ENCODE data around the gene AQP7. TPM values are rescaled to one million over a fixed set of nuclear protein-coding genes. Genes with fewer than 3 reads are reported as not detected.

The AQP7 gene
- total and polyA plus RNA-seq, 9 of the 15 experiments (the other 6 are each of a cell fraction or from before 2014, with no cell fraction given) = 0.04 to 0.53 (median 0.07) TPM; not detected in 4

DNA sequence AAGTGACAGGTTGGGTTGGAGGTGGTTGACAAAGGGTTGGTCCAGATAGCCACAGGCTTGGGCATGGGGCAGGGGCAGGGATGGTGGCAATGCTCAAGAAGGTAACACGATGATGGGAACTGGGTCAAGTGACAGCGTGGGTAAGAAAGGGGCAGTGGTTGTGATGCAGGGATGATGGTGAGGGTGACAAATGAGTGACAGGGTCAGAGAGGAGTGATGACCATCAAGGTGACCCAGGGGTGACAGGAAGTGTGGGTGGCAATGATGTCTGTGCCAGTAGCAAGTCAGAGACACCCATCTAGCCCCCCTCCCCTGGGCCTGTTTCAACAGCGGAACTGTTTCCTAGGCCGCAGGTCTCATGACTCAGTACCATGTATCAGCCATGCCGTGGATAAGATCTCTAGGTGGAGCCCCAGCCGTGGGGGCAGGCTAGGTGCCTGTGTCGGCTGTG is 24.5 kb upstream of the AQP7 start (continued):
- TF ChIP-seq, protein P1, sequence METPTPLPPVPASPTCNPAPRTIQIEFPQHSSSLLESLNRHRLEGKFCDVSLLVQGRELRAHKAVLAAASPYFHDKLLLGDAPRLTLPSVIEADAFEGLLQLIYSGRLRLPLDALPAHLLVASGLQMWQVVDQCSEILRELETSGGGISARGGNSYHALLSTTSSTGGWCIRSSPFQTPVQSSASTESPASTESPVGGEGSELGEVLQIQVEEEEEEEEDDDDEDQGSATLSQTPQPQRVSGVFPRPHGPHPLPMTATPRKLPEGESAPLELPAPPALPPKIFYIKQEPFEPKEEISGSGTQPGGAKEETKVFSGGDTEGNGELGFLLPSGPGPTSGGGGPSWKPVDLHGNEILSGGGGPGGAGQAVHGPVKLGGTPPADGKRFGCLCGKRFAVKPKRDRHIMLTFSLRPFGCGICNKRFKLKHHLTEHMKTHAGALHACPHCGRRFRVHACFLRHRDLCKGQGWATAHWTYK (CRISPR knock-in tag; IDR thresholded peaks at IDR 0.05) = no peak
- TF ChIP-seq IRF1 (CRISPR knock-in tag; IDR thresholded peaks at IDR 0.05; ENCODE audit: borderline replicate concordance) = no peak
- TF ChIP-seq ZNF133 (CRISPR knock-in tag; IDR thresholded peaks at IDR 0.05) = no peak
- no peak for TF ChIP-seq RNF2 (IDR thresholded peaks at IDR 0.05)
- TF ChIP-seq NR2C1 (IDR thresholded peaks at IDR 0.05) = no peak
- peak; percentile 35; the same call in 1 of the 2 replicates for TF ChIP-seq NR2C1 (tag; IDR thresholded peaks at IDR 0.05)
- TF ChIP-seq, protein P2, sequence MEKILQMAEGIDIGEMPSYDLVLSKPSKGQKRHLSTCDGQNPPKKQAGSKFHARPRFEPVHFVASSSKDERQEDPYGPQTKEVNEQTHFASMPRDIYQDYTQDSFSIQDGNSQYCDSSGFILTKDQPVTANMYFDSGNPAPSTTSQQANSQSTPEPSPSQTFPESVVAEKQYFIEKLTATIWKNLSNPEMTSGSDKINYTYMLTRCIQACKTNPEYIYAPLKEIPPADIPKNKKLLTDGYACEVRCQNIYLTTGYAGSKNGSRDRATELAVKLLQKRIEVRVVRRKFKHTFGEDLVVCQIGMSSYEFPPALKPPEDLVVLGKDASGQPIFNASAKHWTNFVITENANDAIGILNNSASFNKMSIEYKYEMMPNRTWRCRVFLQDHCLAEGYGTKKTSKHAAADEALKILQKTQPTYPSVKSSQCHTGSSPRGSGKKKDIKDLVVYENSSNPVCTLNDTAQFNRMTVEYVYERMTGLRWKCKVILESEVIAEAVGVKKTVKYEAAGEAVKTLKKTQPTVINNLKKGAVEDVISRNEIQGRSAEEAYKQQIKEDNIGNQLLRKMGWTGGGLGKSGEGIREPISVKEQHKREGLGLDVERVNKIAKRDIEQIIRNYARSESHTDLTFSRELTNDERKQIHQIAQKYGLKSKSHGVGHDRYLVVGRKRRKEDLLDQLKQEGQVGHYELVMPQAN (IDR thresholded peaks at IDR 0.05; ENCODE audit: borderline replicate concordance) = no peak
- no peak for TF ChIP-seq MBD1 (CRISPR knock-in tag; IDR thresholded peaks at IDR 0.05)
- TF ChIP-seq, protein P3, sequence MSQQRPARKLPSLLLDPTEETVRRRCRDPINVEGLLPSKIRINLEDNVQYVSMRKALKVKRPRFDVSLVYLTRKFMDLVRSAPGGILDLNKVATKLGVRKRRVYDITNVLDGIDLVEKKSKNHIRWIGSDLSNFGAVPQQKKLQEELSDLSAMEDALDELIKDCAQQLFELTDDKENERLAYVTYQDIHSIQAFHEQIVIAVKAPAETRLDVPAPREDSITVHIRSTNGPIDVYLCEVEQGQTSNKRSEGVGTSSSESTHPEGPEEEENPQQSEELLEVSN (IDR thresholded peaks at IDR 0.05; ENCODE audit: borderline replicate concordance in 1 of 2, extremely low read depth in 1 of 2, insufficient read depth in 1 of 2, insufficient read length in 1 of 2, low read depth in 1 of 2, low read length in 1 of 2, poor library complexity in 1 of 2, severe bottlenecking in 1 of 2) = no peak
- no peak for TF ChIP-seq ZNF263 (CRISPR knock-in tag; IDR thresholded peaks at IDR 0.05; ENCODE audit: borderline replicate concordance)
- no peak for TF ChIP-seq ZNF449 (CRISPR knock-in tag; IDR thresholded peaks at IDR 0.05)
- TF ChIP-seq EZH2 (IDR thresholded peaks at IDR 0.05; ENCODE audit: borderline replicate concordance, low read depth, low read length) = no peak
- no peak for TF ChIP-seq EP400 (IDR thresholded peaks at IDR 0.05)
